Raji (cell line): Measurements from ENCODE around the gene EPHB3.

Experiments used
- POLR2A ChIP-seq: IDR thresholded peaks from 2 replicates; pipeline ENCODE4 v1.6.1; 2011; ENCODE audit warnings: low read depth, low read length, control low read depth; ENCODE audit not compliant: insufficient read depth

EPHB3 gene

GRCh38 chr3:184561061-184561912 is at the start of gene EPHB3:
TSS of gene EPHB3 (plus strand) at chr3:184561785. CDS start at chr3:184562236, 451 bp downstream.
- no peak for TF ChIP-seq POLR2A

- no peak for TF ChIP-seq POLR2A
Measured at GRCh38 chr3:184512621-184513020, 49.0 kb upstream of the EPHB3 start.

- TF ChIP-seq POLR2A = no peak
Measured at GRCh38 chr3:184513276-184514170, 48.1 kb upstream of the EPHB3 start.

- no peak for TF ChIP-seq POLR2A
Measured at GRCh38 chr3:184514171-184514490, 47.5 kb upstream of the EPHB3 start.

GRCh38 chr3:184523825-184524615 is 37.6 kb upstream of the EPHB3 start:
- TF ChIP-seq POLR2A = no peak

- TF ChIP-seq POLR2A = no peak
Measured at GRCh38 chr3:184524981-184525336, 36.6 kb upstream of the EPHB3 start.

- TF ChIP-seq POLR2A = no peak
Measured at GRCh38 chr3:184525337-184526087, 36.1 kb upstream of the EPHB3 start.

GRCh38 chr3:184526088-184526433 is 35.5 kb upstream of the EPHB3 start:
- TF ChIP-seq POLR2A = no peak

- TF ChIP-seq POLR2A = no peak
Measured at GRCh38 chr3:184531626-184532280, 29.8 kb upstream of the EPHB3 start.

GRCh38 chr3:184532940-184533732 is 28.4 kb upstream of the EPHB3 start:
- no peak for TF ChIP-seq POLR2A

GRCh38 chr3:184537885-184538665 is 23.5 kb upstream of the EPHB3 start:
- no peak for TF ChIP-seq POLR2A

- TF ChIP-seq POLR2A = no peak
Measured at GRCh38 chr3:184538666-184539431, 22.7 kb upstream of the EPHB3 start.

GRCh38 chr3:184539801-184540435 is 21.7 kb upstream of the EPHB3 start:
- no peak for TF ChIP-seq POLR2A
